SJCRH30 (cell line): Measurements from ENCODE around the gene NAA25. TPM values are rescaled to one million over a fixed set of nuclear protein-coding genes. Genes with fewer than 3 reads are reported as not detected.
"Not testable (repeated sequence)": the region's sequence is repeated elsewhere in the genome, so short reads cannot be mapped to it uniquely, and the experiment has no call there.

Source experiments
- DNase-seq, 2 experiments: peaks; one replicate each; pipeline ENCODE4 v3.0.0-alpha.2; 2015 to 2020
- H3K27ac ChIP-seq: fragments of 250-450 bp; sonication (Bioruptor Pico); 2 replicates; pipeline ENCODE4 v1.5.1; 2020; ENCODE audit warnings: mild to moderate bottlenecking, moderate library complexity
- H3K27me3 ChIP-seq: fragments of 250-450 bp; sonication (Bioruptor Pico); 2 replicates; pipeline ENCODE4 v1.5.1; 2020; ENCODE audit warnings: mild to moderate bottlenecking, moderate library complexity
- H3K36me3 ChIP-seq: fragments of 250-450 bp; sonication (Bioruptor Pico); 2 replicates; pipeline ENCODE4 v1.5.1; 2020; ENCODE audit warnings: mild to moderate bottlenecking, moderate library complexity
- H3K4me1 ChIP-seq: fragments of 250-450 bp; sonication (Bioruptor Pico); 2 replicates; pipeline ENCODE4 v1.5.1; 2020; ENCODE audit warnings: mild to moderate bottlenecking, moderate library complexity
- H3K4me3 ChIP-seq: fragments of 250-450 bp; sonication (Bioruptor Pico); 2 replicates; pipeline ENCODE4 v1.5.1; 2020; ENCODE audit warnings: mild to moderate bottlenecking, moderate library complexity
- H3K9me3 ChIP-seq: fragments of 250-450 bp; sonication (Bioruptor Pico); replicated peaks from 2 replicates; pipeline ENCODE4 v1.5.1; 2020; ENCODE audit warnings: mild to moderate bottlenecking, moderate library complexity
- total RNA-seq: library from RNA; depleted of rRNA; stranded (reverse); fragments of >200 nt; shearing (Covaris generic); gene quantifications from 2 replicates; pipeline ENCODE4 v1.2.3, GENCODE V29; 2014

Gene NAA25
- total RNA-seq, 1 experiment from 2014 or later = 31.1 TPM

GRCh38 chr12:112046003-112046402 lies 62.6 kb downstream of the NAA25 start:
- no peak for DNase-seq
- Histone ChIP-seq H3K9me3 (no peaks in the 10 kb centered on the region), H3K36me3 (peaks cover 74% of the 10 kb centered on the region)

GRCh38 chr12:112036614-112037013 lies 72.0 kb downstream of the NAA25 start:
- DNase-seq, H3K27me3 ChIP-seq, H3K4me3 ChIP-seq, H3K9me3 ChIP-seq, H3K4me1 ChIP-seq, H3K27ac ChIP-seq: not testable (repeated sequence)
- H3K36me3 ChIP-seq = peaks cover 71% of the 10 kb centered on the region

More at GRCh38 chr12:112046003-112046402, 62.6 kb downstream of the NAA25 start:
- Histone ChIP-seq H3K4me1 (no peaks in the 10 kb centered on the region; the same call in 1 of the 2 replicates), H3K27ac (no peak overlapping the region), H3K4me3 (no peak overlapping the region), H3K27me3 (no peaks in the 10 kb centered on the region)

- no peak overlapping the region for H3K4me3 ChIP-seq
- no peaks in the 10 kb centered on the region for H3K4me1 ChIP-seq
- no peaks in the 10 kb centered on the region for H3K27me3 ChIP-seq
- no peaks in the 10 kb centered on the region for H3K9me3 ChIP-seq
- no peak overlapping the region for H3K27ac ChIP-seq
- no peak for DNase-seq
- H3K36me3 ChIP-seq = peaks cover 76% of the 10 kb centered on the region
These were observed 73.3 kb downstream of the NAA25 start for GRCh38 chr12:112035219-112035785.

- Histone ChIP-seq H3K36me3 (peaks cover 72% of the 10 kb centered on the region), H3K9me3 (no peaks in the 10 kb centered on the region), H3K27ac (no peak overlapping the region), H3K27me3 (no peaks in the 10 kb centered on the region), H3K4me1 (no peaks in the 10 kb centered on the region), H3K4me3 (no peak overlapping the region)
- no peak for DNase-seq
These were observed 76.3 kb downstream of the NAA25 start for GRCh38 chr12:112032292-112032691.

GRCh38 chr12:112031472-112031871 lies 77.1 kb downstream of the NAA25 start:
- DNase-seq = no peak
- Histone ChIP-seq H3K36me3 (peaks cover 73% of the 10 kb centered on the region), H3K4me3 (no peak overlapping the region), H3K27me3 (no peaks in the 10 kb centered on the region), H3K27ac (no peak overlapping the region), H3K9me3 (no peaks in the 10 kb centered on the region), H3K4me1 (no peaks in the 10 kb centered on the region)

GRCh38 chr12:112029301-112029700 lies 79.3 kb downstream of the NAA25 start:
- H3K9me3 ChIP-seq = no peaks in the 10 kb centered on the region
- H3K36me3 ChIP-seq = peaks cover 62% of the 10 kb centered on the region
- no peak for DNase-seq

GRCh38 chr12:112025808-112026375 lies 82.7 kb downstream of the NAA25 start:
- Histone ChIP-seq H3K27me3 (no peaks in the 10 kb centered on the region), H3K36me3 (peaks cover 56% of the 10 kb centered on the region), H3K4me1 (no peaks in the 10 kb centered on the region), H3K27ac (no peak overlapping the region), H3K9me3 (no peaks in the 10 kb centered on the region), H3K4me3 (no peak overlapping the region)
- DNase-seq = no peak

More at GRCh38 chr12:112029301-112029700, 79.3 kb downstream of the NAA25 start:
- no peak overlapping the region for H3K4me3 ChIP-seq
- H3K27me3 ChIP-seq = no peaks in the 10 kb centered on the region
- no peaks in the 10 kb centered on the region for H3K4me1 ChIP-seq
- no peak overlapping the region for H3K27ac ChIP-seq

GRCh38 chr12:112023759-112024396 lies 84.7 kb downstream of the NAA25 start:
- Histone ChIP-seq H3K27ac (no peak overlapping the region), H3K36me3 (peaks cover 39% of the 10 kb centered on the region), H3K4me3 (no peak overlapping the region), H3K27me3 (no peaks in the 10 kb centered on the region), H3K9me3 (no peaks in the 10 kb centered on the region; the same call in 1 of the 2 replicates), H3K4me1 (no peaks in the 10 kb centered on the region)
- no peak for DNase-seq

- Histone ChIP-seq H3K4me3 (no peak overlapping the region), H3K36me3 (peaks cover 26% of the 10 kb centered on the region), H3K9me3 (no peaks in the 10 kb centered on the region; the same call in 1 of the 2 replicates), H3K27me3 (no peaks in the 10 kb centered on the region), H3K27ac (no peak overlapping the region), H3K4me1 (no peaks in the 10 kb centered on the region)
- DNase-seq = no peak
These were observed 86.2 kb downstream of the NAA25 start for GRCh38 chr12:112022241-112023016.

- Histone ChIP-seq H3K4me3 (no peak overlapping the region), H3K36me3 (peaks cover 21% of the 10 kb centered on the region), H3K27me3 (no peaks in the 10 kb centered on the region), H3K9me3 (no peaks in the 10 kb centered on the region; the same call in 1 of the 2 replicates), H3K4me1 (no peaks in the 10 kb centered on the region), H3K27ac (no peak overlapping the region)
- DNase-seq = no peak
These were observed 87.6 kb downstream of the NAA25 start for GRCh38 chr12:112020947-112021457.

GRCh38 chr12:112018571-112019237 lies 89.9 kb downstream of the NAA25 start:
- Histone ChIP-seq H3K9me3 (no peaks in the 10 kb centered on the region; the same call in 1 of the 2 replicates), H3K27ac (no peak overlapping the region), H3K27me3 (no peaks in the 10 kb centered on the region), H3K4me3 (no peak overlapping the region), H3K4me1 (peaks cover 3% of the 10 kb centered on the region; the same call in 1 of the 2 replicates), H3K36me3 (peaks cover 12% of the 10 kb centered on the region)
- no peak for DNase-seq

GRCh38 chr12:112017041-112017440 lies 91.5 kb downstream of the NAA25 start:
- Histone ChIP-seq H3K27me3 (no peaks in the 10 kb centered on the region), H3K4me1 (peaks cover 3% of the 10 kb centered on the region; the same call in 1 of the 2 replicates), H3K9me3 (no peaks in the 10 kb centered on the region; the same call in 1 of the 2 replicates), H3K4me3 (no peak overlapping the region), H3K27ac (no peak overlapping the region), H3K36me3 (peaks cover 4% of the 10 kb centered on the region)
- DNase-seq = no peak

- H3K9me3 ChIP-seq = no peaks in the 10 kb centered on the region; the same call in 1 of the 2 replicates
- no peaks in the 10 kb centered on the region; the same call in 1 of the 2 replicates for H3K36me3 ChIP-seq
- no peak overlapping the region for H3K27ac ChIP-seq
- H3K4me1 ChIP-seq = peaks cover 3% of the 10 kb centered on the region; the same call in 1 of the 2 replicates
- H3K4me3 ChIP-seq = no peak overlapping the region
- no peaks in the 10 kb centered on the region for H3K27me3 ChIP-seq
- DNase-seq = no peak
These were observed 92.6 kb downstream of the NAA25 start for GRCh38 chr12:112015938-112016337.
